ENCODE measurements around the gene RPL19.
"Not testable (repeated sequence)": the region's sequence is repeated elsewhere in the genome, so short reads cannot be mapped to it uniquely, and the experiment has no call there.

The RPL19 gene

GRCh38 chr17:39166437-39167335 lies 33.4 kb upstream of the RPL19 start:
- no peak overlapping the region for H2AFZ ChIP-seq (ENCODE audit: low read depth, low read length)
- no peak overlapping the region for H3K4me3 ChIP-seq (ENCODE audit: low read length)
- H3K4me1 ChIP-seq (ENCODE audit: insufficient read depth, low read length), result peaks cover 9% of the 10 kb centered on the region
- no peaks in the 10 kb centered on the region for H3K9me3 ChIP-seq (ENCODE audit: low read length)
- peaks cover 25% of the 10 kb centered on the region for H3K27me3 ChIP-seq (ENCODE audit: insufficient read depth, low read length)
- H3K36me3 ChIP-seq (ENCODE audit: insufficient read depth, low read length), result no peaks in the 10 kb centered on the region

GRCh38 chr17:39167476-39167875 lies 32.6 kb upstream of the RPL19 start:
- H3K36me3 ChIP-seq (ENCODE audit: insufficient read depth, low read length), result no peaks in the 10 kb centered on the region
- no peak overlapping the region for H2AFZ ChIP-seq (ENCODE audit: low read depth, low read length)
- peaks cover 25% of the 10 kb centered on the region for H3K27me3 ChIP-seq (ENCODE audit: insufficient read depth, low read length)
- no peaks in the 10 kb centered on the region for H3K9me3 ChIP-seq (ENCODE audit: low read length)
- H3K4me1 ChIP-seq (ENCODE audit: insufficient read depth, low read length), result peaks cover 9% of the 10 kb centered on the region
- no peak overlapping the region for H3K4me3 ChIP-seq (ENCODE audit: low read length)

GRCh38 chr17:39168503-39168902 lies 31.6 kb upstream of the RPL19 start:
- H3K4me1 ChIP-seq (ENCODE audit: insufficient read depth, low read length); H3K4me3 ChIP-seq (ENCODE audit: low read length); H2AFZ ChIP-seq (ENCODE audit: low read depth, low read length); H3K36me3 ChIP-seq (ENCODE audit: insufficient read depth, low read length); H3K9me3 ChIP-seq (ENCODE audit: low read length): not testable (repeated sequence)
- peaks cover 25% of the 10 kb centered on the region for H3K27me3 ChIP-seq (ENCODE audit: insufficient read depth, low read length)

GRCh38 chr17:39169101-39169500 lies 31.0 kb upstream of the RPL19 start:
- Histone ChIP-seq H3K36me3 (ENCODE audit: insufficient read depth, low read length) (no peaks in the 10 kb centered on the region), H2AFZ (ENCODE audit: low read depth, low read length) (no peak overlapping the region), H3K4me1 (ENCODE audit: insufficient read depth, low read length) (peaks cover 9% of the 10 kb centered on the region), H3K9me3 (ENCODE audit: low read length) (no peaks in the 10 kb centered on the region), H3K4me3 (ENCODE audit: low read length) (no peak overlapping the region), H3K27me3 (ENCODE audit: insufficient read depth, low read length) (peaks cover 25% of the 10 kb centered on the region)

- Histone ChIP-seq H3K9me3 (ENCODE audit: low read length) (no peaks in the 10 kb centered on the region), H3K4me3 (ENCODE audit: low read length) (no peak overlapping the region), H2AFZ (ENCODE audit: low read depth, low read length) (no peak overlapping the region), H3K27me3 (ENCODE audit: insufficient read depth, low read length) (peaks cover 25% of the 10 kb centered on the region), H3K4me1 (ENCODE audit: insufficient read depth, low read length) (peaks cover 8% of the 10 kb centered on the region), H3K36me3 (ENCODE audit: insufficient read depth, low read length) (no peaks in the 10 kb centered on the region)
Measured at GRCh38 chr17:39169518-39169917, 30.6 kb upstream of the RPL19 start.

- no peak overlapping the region for H2AFZ ChIP-seq (ENCODE audit: low read depth, low read length)
- peaks cover 20% of the 10 kb centered on the region for H3K27me3 ChIP-seq (ENCODE audit: insufficient read depth, low read length)
- H3K4me3 ChIP-seq (ENCODE audit: low read length), result no peak overlapping the region
- peaks cover 2% of the 10 kb centered on the region for H3K4me1 ChIP-seq (ENCODE audit: insufficient read depth, low read length)
- no peaks in the 10 kb centered on the region for H3K9me3 ChIP-seq (ENCODE audit: low read length)
- H3K36me3 ChIP-seq (ENCODE audit: insufficient read depth, low read length), result peaks cover under 1% of the 10 kb centered on the region
Measured at GRCh38 chr17:39170109-39170508, 30.0 kb upstream of the RPL19 start.

- no peaks in the 10 kb centered on the region for H3K9me3 ChIP-seq (ENCODE audit: low read length)
- peaks cover 4% of the 10 kb centered on the region for H3K36me3 ChIP-seq (ENCODE audit: insufficient read depth, low read length)
- no peaks in the 10 kb centered on the region for H3K4me1 ChIP-seq (ENCODE audit: insufficient read depth, low read length)
- H2AFZ ChIP-seq (ENCODE audit: low read depth, low read length), result no peak overlapping the region
- peaks cover 15% of the 10 kb centered on the region for H3K27me3 ChIP-seq (ENCODE audit: insufficient read depth, low read length)
- H3K4me3 ChIP-seq (ENCODE audit: low read length), result no peak overlapping the region
Measured at GRCh38 chr17:39170558-39170957, 29.5 kb upstream of the RPL19 start.

GRCh38 chr17:39171933-39172332 lies 28.1 kb upstream of the RPL19 start:
- Histone ChIP-seq H2AFZ (ENCODE audit: low read depth, low read length) (no peak overlapping the region), H3K4me3 (ENCODE audit: low read length) (no peak overlapping the region), H3K4me1 (ENCODE audit: insufficient read depth, low read length) (no peaks in the 10 kb centered on the region), H3K36me3 (ENCODE audit: insufficient read depth, low read length) (peaks cover 8% of the 10 kb centered on the region), H3K9me3 (ENCODE audit: low read length) (no peaks in the 10 kb centered on the region), H3K27me3 (ENCODE audit: insufficient read depth, low read length) (peaks cover 2% of the 10 kb centered on the region)

- H3K4me1 ChIP-seq (ENCODE audit: insufficient read depth, low read length), result no peaks in the 10 kb centered on the region
- no peaks in the 10 kb centered on the region for H3K27me3 ChIP-seq (ENCODE audit: insufficient read depth, low read length)
- H3K36me3 ChIP-seq (ENCODE audit: insufficient read depth, low read length), result peaks cover 20% of the 10 kb centered on the region
- no peaks in the 10 kb centered on the region for H3K9me3 ChIP-seq (ENCODE audit: low read length)
- no peak overlapping the region for H2AFZ ChIP-seq (ENCODE audit: low read depth, low read length)
- H3K4me3 ChIP-seq (ENCODE audit: low read length), result no peak overlapping the region
Measured at GRCh38 chr17:39173080-39173479, 27.0 kb upstream of the RPL19 start.

- Histone ChIP-seq H3K4me3 (ENCODE audit: low read length) (no peak overlapping the region), H2AFZ (ENCODE audit: low read depth, low read length) (no peak overlapping the region), H3K36me3 (ENCODE audit: insufficient read depth, low read length) (peaks cover 24% of the 10 kb centered on the region), H3K9me3 (ENCODE audit: low read length) (no peaks in the 10 kb centered on the region), H3K27me3 (ENCODE audit: insufficient read depth, low read length) (no peaks in the 10 kb centered on the region), H3K4me1 (ENCODE audit: insufficient read depth, low read length) (no peaks in the 10 kb centered on the region)
Measured at GRCh38 chr17:39173526-39174274, 26.4 kb upstream of the RPL19 start.

- Histone ChIP-seq H3K4me3 (ENCODE audit: low read length) (no peak overlapping the region), H3K4me1 (ENCODE audit: insufficient read depth, low read length) (no peaks in the 10 kb centered on the region), H3K27me3 (ENCODE audit: insufficient read depth, low read length) (no peaks in the 10 kb centered on the region), H3K9me3 (ENCODE audit: low read length) (no peaks in the 10 kb centered on the region), H2AFZ (ENCODE audit: low read depth, low read length) (no peak overlapping the region), H3K36me3 (ENCODE audit: insufficient read depth, low read length) (peaks cover 27% of the 10 kb centered on the region)
Measured at GRCh38 chr17:39174920-39175694, 25.0 kb upstream of the RPL19 start.

GRCh38 chr17:39175695-39176093 lies 24.4 kb upstream of the RPL19 start:
- Histone ChIP-seq H3K4me3 (ENCODE audit: low read length) (no peak overlapping the region), H2AFZ (ENCODE audit: low read depth, low read length) (no peak overlapping the region), H3K27me3 (ENCODE audit: insufficient read depth, low read length) (no peaks in the 10 kb centered on the region), H3K36me3 (ENCODE audit: insufficient read depth, low read length) (peaks cover 29% of the 10 kb centered on the region), H3K4me1 (ENCODE audit: insufficient read depth, low read length) (no peaks in the 10 kb centered on the region), H3K9me3 (ENCODE audit: low read length) (no peaks in the 10 kb centered on the region)

- no peaks in the 10 kb centered on the region for H3K27me3 ChIP-seq (ENCODE audit: insufficient read depth, low read length)
- no peaks in the 10 kb centered on the region for H3K4me1 ChIP-seq (ENCODE audit: insufficient read depth, low read length)
- peaks cover 35% of the 10 kb centered on the region for H3K36me3 ChIP-seq (ENCODE audit: insufficient read depth, low read length)
- H2AFZ ChIP-seq (ENCODE audit: low read depth, low read length), result no peak overlapping the region
- H3K4me3 ChIP-seq (ENCODE audit: low read length), result no peak overlapping the region
- no peaks in the 10 kb centered on the region for H3K9me3 ChIP-seq (ENCODE audit: low read length)
Measured at GRCh38 chr17:39177256-39177655, 22.8 kb upstream of the RPL19 start.

All from neuron (in vitro differentiated cells).